Ishikawa (cell line): ENCODE data around the gene MAN2B2.

Experiments used
- CEBPB ChIP-seq: IDR thresholded peaks from 2 replicates; pipeline ENCODE4 v1.6.1; 2012
- CREB1 ChIP-seq: IDR thresholded peaks from 2 replicates; pipeline ENCODE4 v1.6.1; 2012; ENCODE audit warnings: low read depth
- EGR1 ChIP-seq: IDR thresholded peaks from 2 replicates; pipeline ENCODE4 v1.6.1; 2012
- EP300 ChIP-seq: IDR thresholded peaks from 2 replicates; pipeline ENCODE4 v1.6.1; 2012; ENCODE audit warnings: borderline replicate concordance
- FOXM1 ChIP-seq: IDR thresholded peaks from 2 replicates; pipeline ENCODE4 v1.6.1; 2012; ENCODE audit warnings: low read depth, borderline replicate concordance
- NFIC ChIP-seq: IDR thresholded peaks from 2 replicates; pipeline ENCODE4 v1.6.1; 2012
- RAD21 ChIP-seq: IDR thresholded peaks from 2 replicates; pipeline ENCODE4 v1.6.1; 2012; ENCODE audit warnings: low read depth
- TAF1 ChIP-seq: IDR thresholded peaks from 2 replicates; pipeline ENCODE4 v1.6.1; 2012; ENCODE audit warnings: low read depth, mild to moderate bottlenecking
- TCF12 ChIP-seq: IDR thresholded peaks from 2 replicates; pipeline ENCODE4 v1.6.1; 2012; ENCODE audit warnings: low read depth
- TEAD4 ChIP-seq: IDR thresholded peaks from 2 replicates; pipeline ENCODE4 v1.6.1; 2012
- YY1 ChIP-seq: IDR thresholded peaks from 2 replicates; pipeline ENCODE4 v1.6.1; 2012; ENCODE audit warnings: low read depth
- ZBTB7A ChIP-seq: IDR thresholded peaks from 2 replicates; pipeline ENCODE4 v1.6.1; 2012; ENCODE audit warnings: low read depth
- TF ChIP-seq, protein P1 (sequence below): IDR thresholded peaks from 2 replicates; pipeline ENCODE4 v1.6.1; 2012
- TF ChIP-seq, protein P2 (sequence below): IDR thresholded peaks from 2 replicates; pipeline ENCODE4 v1.6.1; 2012
- TF ChIP-seq, protein P3 (sequence below): IDR thresholded peaks from 2 replicates; pipeline ENCODE4 v1.6.1; 2012; ENCODE audit warnings: low read depth, mild to moderate bottlenecking

Gene MAN2B2

DNA sequence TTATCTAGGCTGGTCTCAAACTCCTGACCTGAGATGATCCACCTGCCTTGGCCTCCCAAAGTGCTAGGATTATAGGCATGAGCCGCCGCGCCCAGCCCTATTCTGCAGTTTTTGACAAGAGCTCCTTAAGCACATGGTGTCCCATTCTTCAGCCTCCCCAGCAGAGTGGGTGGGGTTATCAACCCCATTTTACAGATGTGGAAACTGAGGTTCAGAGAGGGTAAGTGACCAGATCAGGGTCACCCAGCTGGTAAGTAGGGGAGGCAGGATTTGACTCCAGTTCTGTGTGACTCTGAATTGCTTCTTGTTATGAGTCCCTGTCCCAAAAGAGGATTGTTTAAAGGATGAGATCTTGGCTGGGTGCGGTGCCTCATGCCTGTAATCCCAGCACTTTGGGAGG, 14.5 kb downstream of the MAN2B2 start:
- TF ChIP-seq TCF12 (no peak), FOXM1 (no peak), RAD21 (no peak), NFIC (no peak), YY1 (no peak), TAF1 (no peak), CREB1 (no peak), EP300 (no peak), ZBTB7A (no peak), EGR1 (no peak), CEBPB (no peak)
- TF ChIP-seq, protein P1, sequence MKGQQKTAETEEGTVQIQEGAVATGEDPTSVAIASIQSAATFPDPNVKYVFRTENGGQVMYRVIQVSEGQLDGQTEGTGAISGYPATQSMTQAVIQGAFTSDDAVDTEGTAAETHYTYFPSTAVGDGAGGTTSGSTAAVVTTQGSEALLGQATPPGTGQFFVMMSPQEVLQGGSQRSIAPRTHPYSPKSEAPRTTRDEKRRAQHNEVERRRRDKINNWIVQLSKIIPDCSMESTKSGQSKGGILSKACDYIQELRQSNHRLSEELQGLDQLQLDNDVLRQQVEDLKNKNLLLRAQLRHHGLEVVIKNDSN: no peak
- TF ChIP-seq, protein P2, sequence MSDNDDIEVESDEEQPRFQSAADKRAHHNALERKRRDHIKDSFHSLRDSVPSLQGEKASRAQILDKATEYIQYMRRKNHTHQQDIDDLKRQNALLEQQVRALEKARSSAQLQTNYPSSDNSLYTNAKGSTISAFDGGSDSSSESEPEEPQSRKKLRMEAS: no peak
- TF ChIP-seq, protein P3, sequence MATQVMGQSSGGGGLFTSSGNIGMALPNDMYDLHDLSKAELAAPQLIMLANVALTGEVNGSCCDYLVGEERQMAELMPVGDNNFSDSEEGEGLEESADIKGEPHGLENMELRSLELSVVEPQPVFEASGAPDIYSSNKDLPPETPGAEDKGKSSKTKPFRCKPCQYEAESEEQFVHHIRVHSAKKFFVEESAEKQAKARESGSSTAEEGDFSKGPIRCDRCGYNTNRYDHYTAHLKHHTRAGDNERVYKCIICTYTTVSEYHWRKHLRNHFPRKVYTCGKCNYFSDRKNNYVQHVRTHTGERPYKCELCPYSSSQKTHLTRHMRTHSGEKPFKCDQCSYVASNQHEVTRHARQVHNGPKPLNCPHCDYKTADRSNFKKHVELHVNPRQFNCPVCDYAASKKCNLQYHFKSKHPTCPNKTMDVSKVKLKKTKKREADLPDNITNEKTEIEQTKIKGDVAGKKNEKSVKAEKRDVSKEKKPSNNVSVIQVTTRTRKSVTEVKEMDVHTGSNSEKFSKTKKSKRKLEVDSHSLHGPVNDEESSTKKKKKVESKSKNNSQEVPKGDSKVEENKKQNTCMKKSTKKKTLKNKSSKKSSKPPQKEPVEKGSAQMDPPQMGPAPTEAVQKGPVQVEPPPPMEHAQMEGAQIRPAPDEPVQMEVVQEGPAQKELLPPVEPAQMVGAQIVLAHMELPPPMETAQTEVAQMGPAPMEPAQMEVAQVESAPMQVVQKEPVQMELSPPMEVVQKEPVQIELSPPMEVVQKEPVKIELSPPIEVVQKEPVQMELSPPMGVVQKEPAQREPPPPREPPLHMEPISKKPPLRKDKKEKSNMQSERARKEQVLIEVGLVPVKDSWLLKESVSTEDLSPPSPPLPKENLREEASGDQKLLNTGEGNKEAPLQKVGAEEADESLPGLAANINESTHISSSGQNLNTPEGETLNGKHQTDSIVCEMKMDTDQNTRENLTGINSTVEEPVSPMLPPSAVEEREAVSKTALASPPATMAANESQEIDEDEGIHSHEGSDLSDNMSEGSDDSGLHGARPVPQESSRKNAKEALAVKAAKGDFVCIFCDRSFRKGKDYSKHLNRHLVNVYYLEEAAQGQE: no peak

DNA sequence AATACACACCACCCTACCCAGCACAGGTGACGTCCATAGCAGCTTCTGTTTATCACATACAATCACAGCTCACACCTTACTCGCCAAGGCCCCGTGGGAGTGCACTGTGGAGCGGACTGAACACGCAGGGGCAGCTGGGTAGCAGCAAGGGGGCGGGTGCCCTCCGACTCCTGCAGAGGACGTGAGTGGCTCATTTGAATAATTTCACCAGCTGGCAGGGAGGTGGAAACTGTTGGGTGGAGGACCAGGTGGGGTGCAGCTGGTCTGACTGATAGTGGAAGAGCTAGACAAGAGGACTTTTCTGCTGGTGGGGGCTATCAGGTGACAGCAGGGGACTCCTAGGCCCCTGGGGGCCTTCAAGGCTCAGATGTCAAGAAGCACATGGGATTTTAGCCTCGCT, 16.3 kb downstream of the MAN2B2 start:
- TF ChIP-seq, protein P3: no peak
- TF ChIP-seq NFIC: no peak
- TF ChIP-seq, protein P1: no peak
- TF ChIP-seq ZBTB7A: no peak
- TF ChIP-seq, protein P2: no peak
- TF ChIP-seq EGR1: no peak
- no peak for TF ChIP-seq TAF1

DNA sequence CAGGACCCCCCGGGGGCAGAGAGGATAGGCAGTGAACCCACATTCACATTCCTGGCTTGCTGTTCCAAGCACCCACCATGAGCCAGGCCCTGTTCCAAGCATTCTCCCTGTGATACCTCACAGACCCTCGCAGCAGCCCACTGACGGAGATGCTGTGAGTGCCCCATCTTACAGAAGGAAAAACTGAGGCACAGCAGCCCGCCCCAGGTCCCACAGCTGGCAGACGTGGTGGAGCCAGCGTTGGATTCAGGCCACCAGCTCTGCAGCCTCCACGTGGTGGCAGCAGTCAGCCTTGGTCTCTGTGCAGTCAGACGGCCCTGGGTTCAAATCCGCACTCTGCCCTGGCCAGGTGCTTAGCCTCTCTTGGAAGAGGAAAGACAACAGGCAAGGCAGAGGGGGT, 16.8 kb downstream of the MAN2B2 start:
- peak; percentile 8; the same call in 1 of the 2 replicates for TF ChIP-seq RAD21
- no peak for TF ChIP-seq EGR1

DNA sequence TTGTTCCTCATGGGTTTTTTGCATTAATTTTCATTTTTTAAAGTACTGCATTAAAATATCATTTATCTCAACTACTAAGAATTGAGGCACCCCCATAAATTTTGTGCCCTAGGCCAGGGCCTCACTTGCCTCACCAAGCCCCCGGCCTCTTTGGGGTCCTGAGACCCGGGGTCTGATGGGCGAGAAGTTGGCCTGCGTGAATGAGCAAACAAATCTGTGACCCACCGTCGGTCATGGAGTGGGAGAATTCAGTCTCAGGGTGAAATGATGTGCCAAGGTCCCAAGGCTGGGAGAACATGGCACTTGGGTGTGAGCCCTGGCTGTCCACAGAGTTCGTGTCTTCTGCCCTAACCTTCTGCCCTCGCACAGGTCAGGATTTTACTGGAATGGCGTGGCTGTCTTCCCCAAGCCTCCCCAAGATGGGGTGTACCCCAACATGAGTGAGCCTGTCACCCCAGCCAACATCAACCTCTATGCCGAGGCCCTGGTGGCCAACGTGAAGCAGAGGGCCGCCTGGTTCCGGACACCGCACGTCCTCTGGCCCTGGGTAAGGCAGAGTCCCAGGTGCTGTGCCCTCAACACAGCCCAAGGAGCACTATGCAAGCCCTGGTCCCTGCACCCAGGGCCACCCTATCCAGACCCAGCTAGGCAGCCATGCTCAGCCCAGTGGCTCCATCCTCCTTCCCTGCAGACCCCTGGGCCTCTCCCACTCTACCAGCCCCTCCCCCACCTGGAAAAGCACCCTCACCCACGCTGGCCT, 18.0 kb downstream of the MAN2B2 start:
- TF ChIP-seq EGR1 (no peak), TCF12 (no peak), YY1 (no peak), TAF1 (no peak), ZBTB7A (no peak), EP300 (no peak), CEBPB (no peak)
- TF ChIP-seq, protein P1: no peak
- TF ChIP-seq, protein P2: no peak

DNA sequence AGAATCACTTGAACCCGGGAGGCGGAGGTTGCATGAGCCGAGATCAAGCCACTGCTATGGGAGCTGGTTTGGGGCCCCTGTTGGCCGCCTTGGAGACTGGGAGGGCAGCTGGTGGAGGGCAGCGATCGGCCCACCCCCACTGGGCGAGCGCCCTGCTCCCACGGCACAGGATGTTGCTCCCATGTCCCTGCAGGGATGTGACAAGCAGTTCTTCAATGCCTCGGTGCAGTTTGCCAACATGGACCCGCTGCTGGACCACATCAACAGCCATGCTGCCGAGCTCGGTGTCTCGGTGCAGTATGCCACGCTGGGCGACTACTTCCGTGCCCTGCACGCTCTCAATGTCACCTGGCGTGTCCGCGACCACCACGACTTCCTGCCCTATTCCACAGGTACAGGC, 19.4 kb downstream of the MAN2B2 start:
- TF ChIP-seq TEAD4 (no peak), RAD21 (no peak), ZBTB7A (no peak), CEBPB (no peak), TAF1 (no peak), CREB1 (no peak), YY1 (no peak)
- TF ChIP-seq, protein P3: no peak
- TF ChIP-seq, protein P2: no peak
